ENCODE results near the gene GALNT6.

GRCh38 chr12:51403159-51403558 lies 12.0 kb upstream of the GALNT6 start:
- no peak for TF ChIP-seq CTCF (conservative IDR thresholded peaks at IDR 0.05 in 1 of 2, IDR thresholded peaks at IDR 0.05 in 1 of 2; ENCODE audit: low read depth in 1 of 2, low read length in 2 of 2)
- no peak for TF ChIP-seq EZH2 (IDR thresholded peaks at IDR 0.05; ENCODE audit: low read length, missing control alignments)
